GM12864 (cell line): ENCODE data around the gene CGNL1.

Experiments used
- DNase-seq: peaks from one replicate; pipeline ENCODE4 v3.0.0-alpha.2; 2011; ENCODE audit warnings: low read depth
- H3K4me3 ChIP-seq: 2 replicates; pipeline ENCODE4 v1.5.1; 2011; ENCODE audit warnings: mild to moderate bottlenecking, low read depth, low read length, control low read depth
- TF ChIP-seq, protein P1 (sequence below): IDR thresholded peaks from 2 replicates; pipeline ENCODE4 v1.5.1; 2011; ENCODE audit warnings: low read depth, mild to moderate bottlenecking, moderate library complexity, low read length, control low read depth, inconsistent platforms; ENCODE audit errors: missing control alignments

The CGNL1 gene

DNA sequence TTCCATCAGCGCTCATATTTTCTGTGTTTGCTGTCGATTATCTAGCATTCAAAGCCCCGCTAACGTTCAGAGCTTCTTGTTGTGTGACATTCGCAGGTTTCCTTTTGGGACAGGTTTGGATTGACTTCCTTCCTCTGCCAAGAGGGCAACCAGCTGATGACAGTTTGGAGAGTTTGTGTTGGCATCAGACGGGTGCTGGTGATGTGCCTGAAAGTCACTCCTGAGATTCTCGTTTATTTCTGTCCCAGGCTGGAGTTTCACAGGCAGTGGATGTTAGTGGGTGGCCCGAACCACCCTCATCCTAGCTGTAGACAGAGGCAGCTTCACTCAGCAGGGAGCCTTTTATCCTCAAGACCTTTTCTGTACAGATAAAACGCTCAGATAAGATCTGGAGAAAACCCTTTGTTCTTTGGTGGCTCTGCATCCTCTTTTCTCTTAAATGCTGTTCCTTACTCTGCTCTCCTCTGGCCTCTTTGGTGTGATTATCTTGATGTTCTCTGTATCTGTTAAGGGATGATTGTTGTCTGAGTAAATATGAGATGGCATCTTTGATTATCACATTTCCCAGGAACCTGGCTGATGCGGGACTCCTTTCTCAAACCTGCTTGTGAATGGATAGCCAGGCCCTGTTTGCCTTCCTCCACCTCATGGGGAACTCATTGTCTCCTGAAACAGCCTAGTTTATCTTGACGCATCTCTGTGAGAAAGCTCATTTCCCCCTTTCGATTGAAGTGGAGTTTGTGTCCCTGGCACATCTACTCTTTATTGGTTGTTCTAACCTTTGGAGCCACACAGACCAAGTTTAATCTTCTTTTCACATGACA lies 35.9 kb downstream of the CGNL1 start:
- TF ChIP-seq, protein P1, sequence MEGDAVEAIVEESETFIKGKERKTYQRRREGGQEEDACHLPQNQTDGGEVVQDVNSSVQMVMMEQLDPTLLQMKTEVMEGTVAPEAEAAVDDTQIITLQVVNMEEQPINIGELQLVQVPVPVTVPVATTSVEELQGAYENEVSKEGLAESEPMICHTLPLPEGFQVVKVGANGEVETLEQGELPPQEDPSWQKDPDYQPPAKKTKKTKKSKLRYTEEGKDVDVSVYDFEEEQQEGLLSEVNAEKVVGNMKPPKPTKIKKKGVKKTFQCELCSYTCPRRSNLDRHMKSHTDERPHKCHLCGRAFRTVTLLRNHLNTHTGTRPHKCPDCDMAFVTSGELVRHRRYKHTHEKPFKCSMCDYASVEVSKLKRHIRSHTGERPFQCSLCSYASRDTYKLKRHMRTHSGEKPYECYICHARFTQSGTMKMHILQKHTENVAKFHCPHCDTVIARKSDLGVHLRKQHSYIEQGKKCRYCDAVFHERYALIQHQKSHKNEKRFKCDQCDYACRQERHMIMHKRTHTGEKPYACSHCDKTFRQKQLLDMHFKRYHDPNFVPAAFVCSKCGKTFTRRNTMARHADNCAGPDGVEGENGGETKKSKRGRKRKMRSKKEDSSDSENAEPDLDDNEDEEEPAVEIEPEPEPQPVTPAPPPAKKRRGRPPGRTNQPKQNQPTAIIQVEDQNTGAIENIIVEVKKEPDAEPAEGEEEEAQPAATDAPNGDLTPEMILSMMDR = no peak
- no peak overlapping the region for H3K4me3 ChIP-seq
- no peak for DNase-seq

DNA sequence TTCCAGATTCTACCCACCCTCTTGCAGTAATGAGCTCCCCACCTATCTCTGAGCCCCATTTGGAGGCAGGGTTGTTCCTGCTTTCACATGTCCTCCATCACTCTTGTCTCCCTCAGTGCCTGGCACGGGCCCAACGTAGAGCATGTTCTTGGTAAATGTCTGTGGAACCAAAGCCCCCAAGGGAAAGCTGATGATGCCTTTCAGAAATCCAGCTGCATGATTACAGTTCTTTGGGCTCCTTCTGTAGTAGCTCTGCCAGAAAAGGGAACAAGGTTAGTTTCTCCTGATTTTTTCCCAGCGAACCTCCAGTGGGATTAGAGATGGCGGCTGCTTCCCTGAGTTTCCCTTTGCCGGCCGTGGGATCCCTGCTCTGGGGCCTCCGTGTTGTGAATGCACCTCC lies 39.3 kb downstream of the CGNL1 start:
- TF ChIP-seq, protein P1 = no peak
- no peak overlapping the region for H3K4me3 ChIP-seq

DNA sequence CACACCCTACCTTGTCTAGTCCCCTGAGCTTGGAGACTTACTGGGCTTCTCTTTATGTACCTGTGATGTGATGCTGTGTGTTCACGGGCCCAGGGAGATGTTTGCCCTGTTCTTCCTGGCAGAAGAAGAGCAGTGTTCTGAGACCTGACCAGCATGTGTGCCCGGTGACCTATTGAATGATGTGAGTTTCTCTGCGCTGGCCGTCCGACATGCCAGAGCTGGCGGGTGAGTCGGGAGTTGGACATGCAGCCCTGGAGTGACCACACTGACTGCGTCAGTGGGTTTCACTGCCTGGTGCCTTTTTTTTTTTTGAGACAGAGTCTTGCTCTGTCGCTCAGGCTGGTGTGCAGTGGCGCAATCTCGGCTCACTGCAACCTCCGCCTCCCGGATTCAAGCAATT lies 42.3 kb downstream of the CGNL1 start:
- TF ChIP-seq, protein P1 = no peak
- no peak for DNase-seq
- H3K4me3 ChIP-seq = no peak overlapping the region

More for the DNA sequence above, 39.3 kb downstream of the CGNL1 start:
- no peak for DNase-seq

DNA sequence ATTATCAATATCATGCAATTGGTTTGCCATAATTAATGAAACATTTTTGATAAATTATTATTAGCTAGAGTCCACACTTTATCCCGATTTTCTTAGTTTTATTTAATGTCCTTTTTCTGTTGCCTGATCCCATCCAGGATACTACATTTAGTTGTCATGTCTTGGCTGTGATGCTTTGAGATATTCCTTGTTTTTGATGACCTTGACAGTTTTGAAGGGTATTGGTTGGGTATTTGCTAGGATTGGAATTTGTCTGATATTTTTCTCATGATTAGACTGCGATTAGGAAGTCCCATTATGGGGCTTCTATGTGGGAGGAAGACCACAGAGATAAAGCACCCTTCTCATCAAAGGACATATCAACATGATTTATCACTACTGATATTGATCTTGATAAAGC lies 43.0 kb downstream of the CGNL1 start:
- no peak overlapping the region for H3K4me3 ChIP-seq
- TF ChIP-seq, protein P1 = no peak
- DNase-seq = no peak

DNA sequence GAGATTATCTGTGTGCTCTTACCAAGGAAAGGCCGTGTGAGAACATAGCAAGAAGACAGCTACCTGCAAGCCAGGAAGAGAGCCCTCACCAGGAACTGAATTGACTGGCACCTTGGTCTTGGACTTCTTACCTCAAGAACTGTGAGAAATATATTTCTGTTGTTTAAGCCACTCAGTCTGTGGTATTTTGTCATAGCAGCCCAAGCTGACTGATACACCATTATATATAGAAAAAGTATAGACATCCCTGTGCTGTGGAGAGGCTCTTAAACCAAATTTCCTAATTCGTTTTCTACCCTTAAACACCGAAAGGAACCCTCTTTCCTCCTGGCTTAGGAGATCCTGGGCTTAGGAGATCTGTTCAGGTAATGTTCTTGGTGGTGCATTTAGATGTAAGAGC lies 44.8 kb downstream of the CGNL1 start:
- H3K4me3 ChIP-seq = no peak overlapping the region
- DNase-seq = no peak
- TF ChIP-seq, protein P1 = no peak

DNA sequence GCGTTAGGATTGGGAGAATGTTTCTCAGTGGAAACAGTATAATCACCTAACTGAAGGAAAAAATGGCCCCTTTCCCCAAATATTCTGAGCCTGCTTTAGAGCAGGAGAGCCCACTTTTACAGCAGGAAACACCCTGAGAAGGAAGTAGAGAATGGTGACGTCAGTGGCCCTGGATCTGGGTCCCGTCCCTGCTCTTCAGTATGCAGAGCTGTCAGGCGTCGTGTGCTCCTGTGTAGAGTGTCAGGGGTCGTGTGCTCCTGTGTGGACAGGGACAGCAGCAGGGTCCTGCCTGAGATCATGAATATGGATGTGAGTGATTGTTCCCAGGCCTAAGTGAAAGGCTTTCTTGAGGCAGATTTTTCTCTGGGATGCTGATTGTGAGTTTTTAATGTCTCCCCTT lies 45.2 kb downstream of the CGNL1 start:
- no peak overlapping the region for H3K4me3 ChIP-seq
- no peak for DNase-seq
- TF ChIP-seq, protein P1 = no peak

DNA sequence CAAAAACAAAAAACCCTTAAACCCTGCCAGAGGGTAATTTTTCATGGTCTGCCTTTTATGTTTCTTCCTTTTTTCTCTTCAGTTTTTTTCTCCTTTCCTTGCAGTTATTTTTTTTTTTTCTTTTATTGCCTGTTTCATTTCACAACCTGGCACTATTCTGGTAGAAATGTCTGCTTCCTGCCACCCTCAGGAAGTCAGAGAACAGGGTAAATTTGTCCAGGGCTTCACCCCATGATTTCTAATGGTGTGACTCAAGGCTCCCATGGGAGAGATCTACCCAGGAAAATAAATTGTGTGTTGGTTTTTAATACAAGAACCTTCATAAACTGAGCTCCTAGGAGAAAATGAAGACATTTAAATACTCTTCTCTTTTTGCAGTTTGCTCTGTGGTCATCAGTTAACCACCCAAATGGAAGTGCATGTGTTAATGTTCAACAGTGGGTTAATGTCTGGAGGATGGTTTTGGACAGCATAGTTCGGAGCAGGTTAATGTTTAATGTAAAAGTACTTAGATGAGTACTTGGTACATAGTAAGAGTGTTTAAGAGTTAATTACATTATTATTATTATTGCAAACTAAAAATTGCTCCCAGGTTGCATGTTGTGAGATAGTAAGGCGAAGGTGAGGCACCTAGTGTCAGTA lies 45.9 kb downstream of the CGNL1 start:
- TF ChIP-seq, protein P1 = no peak
- no peak overlapping the region for H3K4me3 ChIP-seq
- no peak for DNase-seq
